ENCODE data around the gene ULK1. TPM values are rescaled to one million over a fixed set of nuclear protein-coding genes. Genes with fewer than 3 reads are reported as not detected.

ULK1 gene
- total RNA-seq, 1 experiment from 2014 or later = 15.7 TPM

GRCh38 chr12:131895640-131896079 is 1.2 kb downstream of the ULK1 start:
- H3K27me3 ChIP-seq (ENCODE audit: low read length) = no peaks in the 10 kb centered on the region
- H3K4me3 ChIP-seq (ENCODE audit: low read length) = peak overlapping the region; percentile 74
- peak overlapping the region; percentile 99 for H3K4me2 ChIP-seq (ENCODE audit: low read length)
- ChIA-PET POLR2A (ENCODE audit: unreplicated experiment) (no interaction called here), CTCF (no interaction called here)
- H4K20me1 ChIP-seq (ENCODE audit: low read length) = no peaks in the 10 kb centered on the region
- BruUV-seq (replicated peaks) = TSS peak; percentile 78
- H2AFZ ChIP-seq (ENCODE audit: low read length) = no peak overlapping the region
- TF ChIP-seq CTCF (conservative IDR thresholded peaks at IDR 0.05; ENCODE audit: low read depth, low read length) = no peak
- no peak for TF ChIP-seq EZH2 (IDR thresholded peaks at IDR 0.05; ENCODE audit: low read length, unreplicated experiment)
- no peak for TF ChIP-seq EZH2phosphoT487 (IDR thresholded peaks at IDR 0.05; ENCODE audit: borderline replicate concordance, low read length)
- DNase-seq = peak; percentile 18
- intact Hi-C loops (cut with micrococcal nuclease) = loop anchor here (1.0 to 2.0 kb wide), 3 partner anchors 33 to 59 kb away; partner anchors contain the start of genes EP400 and PUS1
- no peaks in the 10 kb centered on the region for H3K9me3 ChIP-seq (ENCODE audit: low read length)
- no peaks in the 10 kb centered on the region for H3K9me2 ChIP-seq (replicated peaks; ENCODE audit: low read length)
- ATAC-seq = no peak
- H3K9ac ChIP-seq (ENCODE audit: low read length) = peak overlapping the region; percentile 79
- H3K36me3 ChIP-seq (ENCODE audit: low read depth, low read length) = no peaks in the 10 kb centered on the region
- H3K4me1 ChIP-seq (ENCODE audit: insufficient read depth, low read length) = peaks cover 19% of the 10 kb centered on the region
- no peaks in the 10 kb centered on the region for H3F3A ChIP-seq (ENCODE audit: low read length, unreplicated experiment)
- H3K79me2 ChIP-seq (ENCODE audit: low read length) = peaks cover 39% of the 10 kb centered on the region
- peak overlapping the region; percentile 88 for H3K27ac ChIP-seq (ENCODE audit: low read length)

GRCh38 chr12:131896080-131896810 is 1.8 kb downstream of the ULK1 start:
- no peaks in the 10 kb centered on the region for H3K36me3 ChIP-seq (ENCODE audit: low read depth, low read length)
- no peaks in the 10 kb centered on the region for H4K20me1 ChIP-seq (ENCODE audit: low read length)
- CTCF ChIA-PET = no interaction called here
- BruUV-seq (replicated peaks) = no TSS peak
- H3K27ac ChIP-seq (ENCODE audit: low read length) = peak overlapping the region; percentile 88
- peaks cover 42% of the 10 kb centered on the region for H3K79me2 ChIP-seq (ENCODE audit: low read length)
- ATAC-seq = peak; percentile 84
- H3K4me1 ChIP-seq (ENCODE audit: insufficient read depth, low read length) = peaks cover 19% of the 10 kb centered on the region
- peak overlapping the region; percentile 74 for H3K4me3 ChIP-seq (ENCODE audit: low read length)
- H3K4me2 ChIP-seq (ENCODE audit: low read length) = peak overlapping the region; percentile 99
- no peaks in the 10 kb centered on the region for H3K27me3 ChIP-seq (ENCODE audit: low read length)
- peak overlapping the region; percentile 66 for H2AFZ ChIP-seq (ENCODE audit: low read length)
- no peaks in the 10 kb centered on the region for H3K9me3 ChIP-seq (ENCODE audit: low read length)
- intact Hi-C loops (cut with micrococcal nuclease) = loop anchor here (1.0 to 2.0 kb wide), 3 partner anchors 33 to 59 kb away; partner anchors contain the start of genes EP400 and PUS1
- peak overlapping the region; percentile 79 for H3K9ac ChIP-seq (ENCODE audit: low read length)
- DNase-seq = peak; percentile 92
- POLR2A ChIA-PET (ENCODE audit: unreplicated experiment) = no interaction called here
- no peaks in the 10 kb centered on the region for H3K9me2 ChIP-seq (replicated peaks; ENCODE audit: low read length)
- no peak for TF ChIP-seq EZH2 (IDR thresholded peaks at IDR 0.05; ENCODE audit: low read length, unreplicated experiment)
- no peak for TF ChIP-seq CTCF (conservative IDR thresholded peaks at IDR 0.05; ENCODE audit: low read depth, low read length)
- TF ChIP-seq EZH2phosphoT487 (IDR thresholded peaks at IDR 0.05; ENCODE audit: borderline replicate concordance, low read length) = no peak
- no peaks in the 10 kb centered on the region for H3F3A ChIP-seq (ENCODE audit: low read length, unreplicated experiment)

DNA sequence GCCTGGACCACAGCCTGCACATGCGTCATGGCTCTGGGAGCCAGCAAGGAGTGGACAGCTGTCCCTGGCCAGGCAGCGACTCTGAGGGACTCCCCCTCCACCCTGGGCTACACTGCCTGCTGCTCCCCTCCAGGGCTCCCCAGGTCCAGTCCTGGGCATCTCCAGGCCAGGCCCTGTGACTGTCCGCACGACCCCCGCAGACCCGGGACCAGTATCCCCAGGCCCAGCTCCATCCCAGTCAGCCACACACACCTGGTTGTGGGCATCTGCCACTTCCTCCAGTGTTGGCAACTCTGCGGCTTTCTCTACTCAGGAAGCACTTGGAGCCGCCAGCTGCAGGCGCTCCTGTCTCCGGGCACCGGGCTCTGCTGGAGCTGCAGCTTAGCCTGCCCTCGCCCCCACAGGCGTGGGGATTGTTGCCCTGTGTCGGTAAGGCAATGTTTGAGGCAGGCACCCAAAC is 2.4 kb downstream of the ULK1 start:
- TF ChIP-seq EZH2phosphoT487 (IDR thresholded peaks at IDR 0.05; ENCODE audit: borderline replicate concordance, low read length) (no peak), EZH2 (IDR thresholded peaks at IDR 0.05; ENCODE audit: low read length, unreplicated experiment) (no peak), CTCF (conservative IDR thresholded peaks at IDR 0.05; ENCODE audit: low read depth, low read length) (no peak)
- H3K9me3 ChIP-seq (ENCODE audit: low read length) = no peaks in the 10 kb centered on the region
- H3K9me2 ChIP-seq (replicated peaks; ENCODE audit: low read length) = no peaks in the 10 kb centered on the region
- peaks cover 5% of the 10 kb centered on the region; the same call in 1 of the 2 replicates for H4K20me1 ChIP-seq (ENCODE audit: low read length)
- H3K79me2 ChIP-seq (ENCODE audit: low read length) = peaks cover 48% of the 10 kb centered on the region
- H3K27me3 ChIP-seq (ENCODE audit: low read length) = no peaks in the 10 kb centered on the region
- H3K4me3 ChIP-seq (ENCODE audit: low read length) = peak overlapping the region; percentile 74
- H3K4me1 ChIP-seq (ENCODE audit: insufficient read depth, low read length) = peaks cover 19% of the 10 kb centered on the region
- no peaks in the 10 kb centered on the region for H3F3A ChIP-seq (ENCODE audit: low read length, unreplicated experiment)
- intact Hi-C loops (cut with micrococcal nuclease) = loop anchor here (1.0 to 2.0 kb wide), 3 partner anchors 32 to 60 kb away; partner anchors contain the start of genes EP400 and PUS1
- no peaks in the 10 kb centered on the region for H3K36me3 ChIP-seq (ENCODE audit: low read depth, low read length)
- ChIA-PET CTCF (no interaction called here), POLR2A (ENCODE audit: unreplicated experiment) (no interaction called here)
- ATAC-seq = no peak; the same call in 1 of the 2 replicates
- H3K27ac ChIP-seq (ENCODE audit: low read length) = peak overlapping the region; percentile 88
- H3K4me2 ChIP-seq (ENCODE audit: low read length) = peak overlapping the region; percentile 99
- peak overlapping the region; percentile 79 for H3K9ac ChIP-seq (ENCODE audit: low read length)
- BruUV-seq (replicated peaks) = no TSS peak
- H2AFZ ChIP-seq (ENCODE audit: low read length) = no peak overlapping the region; the same call in 1 of the 2 replicates
- DNase-seq = no peak

All from PC-3 (cell line).